Activated T-cell treated with anti-CD3 and anti-CD28 coated beads for 24 hours (primary cell): Measurements from ENCODE around the gene TCERG1.
"Not testable (repeated sequence)": the region's sequence is repeated elsewhere in the genome, so short reads cannot be mapped to it uniquely, and the experiment has no call there.

Experiments
- DNase-seq: peaks from one replicate; pipeline ENCODE4 v3.0.0-alpha.2; 2020; ENCODE audit warnings: low read depth

The TCERG1 gene

GRCh38 chr5:146521403-146522106, 74.4 kb downstream of the TCERG1 start:
- DNase-seq: no peak

GRCh38 chr5:146523698-146524097, 76.6 kb downstream of the TCERG1 start:
- DNase-seq: no peak

GRCh38 chr5:146527785-146528184, 80.7 kb downstream of the TCERG1 start:
- DNase-seq: no peak

GRCh38 chr5:146528236-146528635, 81.1 kb downstream of the TCERG1 start:
- DNase-seq: no peak

GRCh38 chr5:146529984-146530383, 82.9 kb downstream of the TCERG1 start:
- no peak for DNase-seq

- peak; percentile 65 for DNase-seq
Measured at GRCh38 chr5:146533260-146533857, 86.2 kb downstream of the TCERG1 start.

- no peak for DNase-seq
Measured at GRCh38 chr5:146533882-146534281, 86.7 kb downstream of the TCERG1 start.

- no peak for DNase-seq
Measured at GRCh38 chr5:146538432-146538831, 91.3 kb downstream of the TCERG1 start.

GRCh38 chr5:146539973-146540372, 92.8 kb downstream of the TCERG1 start:
- no peak for DNase-seq

GRCh38 chr5:146540414-146540813, 93.3 kb downstream of the TCERG1 start:
- no peak for DNase-seq

- peak; percentile 52 for DNase-seq
Measured at GRCh38 chr5:146541958-146542849, 95.1 kb downstream of the TCERG1 start.

- DNase-seq: no peak
Measured at GRCh38 chr5:146544232-146544631, 97.1 kb downstream of the TCERG1 start.

- DNase-seq: no peak
Measured at GRCh38 chr5:146548781-146549449, 101.8 kb downstream of the TCERG1 start.

GRCh38 chr5:146549615-146550014, 102.5 kb downstream of the TCERG1 start:
- no peak for DNase-seq

- DNase-seq: no peak
Measured at GRCh38 chr5:146553446-146553845, 106.3 kb downstream of the TCERG1 start.

- not testable (repeated sequence) for DNase-seq
Measured at GRCh38 chr5:146556884-146557283, 109.8 kb downstream of the TCERG1 start.

- DNase-seq: no peak
Measured at GRCh38 chr5:146560205-146560812, 113.2 kb downstream of the TCERG1 start.
